HG03521 (cell line): ENCODE measurements around the gene NNT.
"Not testable (repeated sequence)": the region's sequence is repeated elsewhere in the genome, so short reads cannot be mapped to it uniquely, and the experiment has no call there.

Experiments used
- ATAC-seq: cut with Tn5 transposase; IDR thresholded peaks from one replicate; pipeline ENCODE4 v1.9.1; 2021; ENCODE audit warnings: mild to moderate bottlenecking, moderate library complexity; ENCODE audit not compliant: unreplicated experiment

NNT gene

GRCh38 chr5:43602461-43603343 is at the start of gene NNT:
Gene NNT, plus strand, starts transcription at chr5:43603180. Its CDS starts 6,016 bp downstream, at chr5:43609196.
- peak; percentile 77 for ATAC-seq

DNA sequence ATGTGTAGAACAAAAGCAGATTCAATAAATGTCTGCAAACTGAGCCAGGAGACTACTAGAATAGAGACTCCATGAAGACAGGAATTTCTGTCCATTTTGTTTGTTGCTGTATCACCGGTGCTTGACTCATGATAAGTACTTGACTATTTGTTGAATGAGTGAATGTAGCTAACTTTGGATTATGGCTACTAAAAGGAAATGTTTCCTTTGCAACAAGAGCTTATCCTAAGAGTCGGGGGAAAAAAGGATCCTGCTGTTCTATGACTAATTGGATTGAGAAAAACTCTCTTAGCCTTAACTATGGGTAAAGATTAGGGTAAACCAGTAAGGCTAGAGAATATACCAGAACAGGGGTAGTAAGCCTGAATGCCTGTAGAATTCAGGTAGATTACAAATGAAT is 49.6 kb upstream of the NNT start:
- no peak for ATAC-seq

GRCh38 chr5:43554497-43554896 is 48.5 kb upstream of the NNT start:
- ATAC-seq = no peak

DNA sequence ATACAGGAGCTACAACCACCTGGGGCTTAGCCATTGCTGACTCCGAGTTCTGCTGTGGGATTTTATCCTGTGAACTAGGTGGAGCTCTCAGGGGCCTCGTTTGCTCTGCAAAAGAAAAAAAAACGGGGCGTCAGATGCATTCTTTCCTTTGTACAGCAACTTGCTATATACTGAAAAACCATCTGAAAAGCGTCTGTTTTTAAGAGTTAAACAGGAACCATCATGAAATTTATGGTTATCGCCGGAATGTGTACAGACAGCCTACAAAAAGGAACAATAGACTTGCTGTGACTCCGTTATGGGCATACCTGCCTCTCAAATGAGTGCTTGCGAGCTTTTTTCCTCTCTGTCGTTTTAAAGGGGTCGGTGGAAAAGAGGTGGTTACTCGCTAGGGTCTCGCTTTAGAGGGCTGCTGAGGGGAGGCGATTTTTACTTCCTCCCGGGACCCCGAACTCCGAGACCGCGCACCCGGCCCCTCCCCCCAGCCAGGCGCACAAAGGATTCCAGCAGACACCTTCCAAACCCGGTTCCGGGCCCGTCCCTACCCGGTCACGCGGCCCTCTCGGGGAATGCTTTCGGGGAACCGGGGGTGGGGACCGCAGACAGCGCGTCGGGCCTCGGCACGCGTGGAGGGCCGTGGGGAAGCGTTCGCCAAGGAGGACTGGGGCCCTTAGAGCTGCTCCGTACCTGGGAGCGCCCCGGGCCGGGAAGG is 46.9 kb upstream of the NNT start:
- ATAC-seq = peak; percentile 12

DNA sequence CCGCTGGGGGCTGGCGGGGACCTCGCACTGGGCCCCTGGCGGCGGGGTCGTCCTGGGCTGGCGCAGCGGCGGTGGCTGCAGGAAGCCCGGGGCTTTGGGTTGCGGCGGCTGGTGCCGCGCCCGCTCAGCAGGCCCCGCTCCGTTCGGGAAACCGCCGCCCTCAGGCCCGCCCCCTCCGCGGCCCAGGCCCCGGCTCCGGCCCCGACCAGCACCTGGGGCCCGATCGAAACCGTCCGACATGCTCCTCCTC is 46.4 kb upstream of the NNT start:
- peak; percentile 92 for ATAC-seq

DNA sequence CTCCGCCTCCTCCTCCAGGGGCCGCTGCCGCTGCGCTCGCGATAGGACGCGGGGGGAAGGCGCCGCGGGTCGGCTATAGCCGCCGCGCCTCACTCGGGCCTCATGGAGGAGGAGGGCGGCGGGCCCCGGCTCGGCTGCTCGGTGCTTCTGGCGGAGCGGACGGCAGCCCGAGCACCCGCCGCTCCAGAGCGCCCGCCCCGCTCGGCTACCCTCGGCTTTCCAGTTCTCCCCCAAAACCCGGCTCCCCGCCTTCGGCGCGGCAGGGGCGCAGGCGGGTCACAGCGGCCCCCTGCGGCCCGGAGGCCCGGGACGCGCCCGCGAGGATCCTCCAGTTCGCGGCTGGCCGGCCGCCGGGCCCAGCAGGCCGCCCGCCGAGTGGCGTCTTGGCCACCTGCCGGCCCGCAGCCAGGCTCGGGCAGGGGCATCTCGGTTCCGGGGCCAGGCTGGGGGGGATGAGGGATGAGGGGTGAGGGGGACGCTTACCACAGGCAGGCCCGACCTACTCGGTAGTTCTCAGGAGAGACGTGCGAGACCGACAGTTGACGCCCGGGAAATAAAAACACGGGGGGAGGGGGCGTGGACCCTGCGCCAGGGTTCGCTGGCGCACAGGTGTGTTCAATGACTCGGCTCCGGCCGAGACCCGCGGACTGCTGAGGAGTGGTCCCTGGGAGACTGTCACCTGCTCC is 46.0 kb upstream of the NNT start, which contains the start of gene PAIP1:
PAIP1 (minus strand) TSS at position 221 of the 686 bp plus-strand sequence. CDS start 231 bp downstream, outside the sequence.
- ATAC-seq = peak; percentile 72

DNA sequence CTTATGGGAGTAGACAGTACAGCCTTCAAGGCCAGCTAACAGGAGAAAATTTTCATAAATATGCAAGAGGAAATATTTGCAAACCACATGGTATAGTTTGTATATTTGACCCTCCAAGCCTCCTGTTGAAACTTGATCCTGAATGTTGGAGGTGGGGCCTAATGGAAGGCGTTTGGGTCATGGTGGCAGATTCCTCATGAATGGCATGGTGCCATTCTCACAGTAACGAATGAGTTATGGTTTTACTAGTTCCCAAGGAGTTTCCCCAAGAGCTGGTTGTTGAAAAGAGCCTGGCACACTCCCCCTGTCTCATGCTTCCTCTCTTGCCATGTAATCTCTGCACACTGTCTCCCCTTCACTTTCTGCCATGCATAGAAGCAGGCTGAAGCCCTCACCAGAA is 42.9 kb upstream of the NNT start:
- ATAC-seq = no peak

- ATAC-seq = no peak
These were observed 41.6 kb upstream of the NNT start for GRCh38 chr5:43561356-43561755.

DNA sequence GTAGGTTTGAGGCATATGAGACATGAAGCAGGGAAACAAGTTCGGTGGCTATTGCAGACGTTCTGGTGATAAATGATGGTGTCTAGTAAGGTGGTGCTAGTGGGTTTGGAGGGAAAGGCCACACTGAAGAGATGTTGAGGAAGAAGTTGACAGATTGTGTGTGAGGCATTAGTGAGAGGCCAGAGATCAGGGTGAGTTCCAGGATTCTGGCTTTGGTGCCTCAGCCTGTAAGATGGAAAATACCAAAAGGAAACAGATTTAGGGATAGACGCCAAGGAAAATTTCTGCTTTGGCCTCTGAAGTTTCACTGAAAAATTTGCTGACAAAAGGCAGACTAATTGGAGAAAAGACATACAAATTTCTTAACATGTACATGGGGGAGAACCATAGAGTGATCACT is 39.7 kb upstream of the NNT start:
- no peak for ATAC-seq

- ATAC-seq = no peak
These were observed 38.6 kb upstream of the NNT start for GRCh38 chr5:43564289-43564850.

DNA sequence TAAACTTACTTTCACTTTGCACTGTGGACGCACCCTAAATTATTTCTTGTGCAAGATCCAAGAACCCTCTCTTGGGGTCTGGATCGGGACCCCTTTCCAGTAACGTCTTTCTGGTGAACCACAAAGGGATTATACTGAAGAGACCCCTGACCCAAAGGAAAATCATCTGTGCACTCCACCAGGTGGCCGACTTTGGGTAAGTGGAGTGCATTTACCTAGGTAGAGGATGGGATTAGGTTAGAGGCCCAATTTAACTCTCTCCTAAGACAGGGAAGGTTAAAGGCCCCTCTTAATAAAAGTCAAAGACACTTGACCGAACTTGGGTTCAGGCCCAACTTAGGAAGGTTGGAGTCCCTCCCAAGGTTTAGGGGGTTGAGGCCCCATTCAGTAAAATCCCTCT is 37.9 kb upstream of the NNT start:
- ATAC-seq = no peak

GRCh38 chr5:43567967-43568366 is 35.0 kb upstream of the NNT start:
- no peak for ATAC-seq

DNA sequence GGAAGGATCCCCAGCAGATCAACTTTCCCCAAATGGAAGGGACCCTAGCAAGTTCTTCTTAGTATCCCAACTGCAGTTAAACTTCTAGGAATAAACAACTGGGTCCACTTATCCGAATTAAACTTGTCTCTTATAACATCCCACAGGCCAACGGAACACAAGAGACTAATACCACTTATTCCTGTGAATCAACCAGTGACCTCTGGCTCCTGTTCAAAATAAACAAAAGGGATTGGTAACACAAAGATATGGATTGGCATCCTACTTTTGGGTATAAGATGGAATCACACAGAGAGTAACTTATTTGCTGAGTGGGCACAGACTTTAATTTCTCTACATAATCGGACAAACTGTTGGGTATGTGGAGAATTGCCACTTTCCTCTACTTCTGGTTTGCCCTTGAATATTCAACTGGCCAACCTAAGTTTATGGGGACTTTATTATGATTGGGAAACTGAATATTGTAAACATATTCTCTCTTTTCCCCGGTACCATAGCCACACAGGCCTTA is 33.7 kb upstream of the NNT start:
- ATAC-seq = no peak

GRCh38 chr5:43570450-43571158 is 32.4 kb upstream of the NNT start:
- ATAC-seq = no peak

DNA sequence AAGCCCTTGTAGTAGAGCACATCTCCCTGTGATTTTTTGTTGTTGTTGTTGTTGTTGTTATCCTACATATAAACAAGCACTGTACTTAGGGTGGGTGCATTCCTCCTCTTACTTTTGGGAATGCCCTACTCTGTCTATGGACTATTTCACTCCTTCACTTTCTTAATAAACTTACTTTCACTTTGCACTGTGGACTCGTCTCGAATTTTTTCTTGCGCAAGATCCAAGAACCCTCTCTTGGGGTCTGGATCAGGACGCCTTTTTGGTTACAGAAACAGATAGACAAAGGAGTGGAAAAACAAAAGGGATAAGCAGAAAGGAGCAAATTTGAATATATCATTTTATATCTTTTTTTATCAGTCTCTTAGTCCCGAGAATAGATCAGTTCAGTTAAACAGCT is 31.7 kb upstream of the NNT start:
- no peak for ATAC-seq

- ATAC-seq = no peak
These were observed 30.6 kb upstream of the NNT start for GRCh38 chr5:43572357-43572756.

GRCh38 chr5:43573058-43573457 is 29.9 kb upstream of the NNT start:
- no peak for ATAC-seq

GRCh38 chr5:43580402-43581210 is 22.4 kb upstream of the NNT start:
- not testable (repeated sequence) for ATAC-seq

GRCh38 chr5:43581398-43581797 is 21.6 kb upstream of the NNT start:
- no peak for ATAC-seq
